Measurements from ENCODE around the gene UBR7. TPM values are rescaled to one million over a fixed set of nuclear protein-coding genes. Genes with fewer than 3 reads are reported as not detected.

UBR7 gene
- total RNA-seq, 1 experiment from 2014 or later, result 23.9 TPM

GRCh38 chr14:93220509-93220908, 13.5 kb downstream of the UBR7 start (continued):
- TF ChIP-seq REST (IDR thresholded peaks at IDR 0.05; ENCODE audit: low read depth) (no peak), EZH2 (IDR thresholded peaks at IDR 0.05) (no peak), TCF7L2 (IDR thresholded peaks at IDR 0.05; ENCODE audit: borderline replicate concordance, extremely low read depth, insufficient read depth, insufficient read length) (no peak), YY1 (IDR thresholded peaks at IDR 0.05; ENCODE audit: extremely low read depth, insufficient replicate concordance, low read depth, low read length) (no peak), FOSL1 (IDR thresholded peaks at IDR 0.05; ENCODE audit: low read depth) (no peak), ZNF274 (IDR thresholded peaks at IDR 0.05; ENCODE audit: low read depth, low read length) (no peak), POLR2AphosphoS5 (IDR thresholded peaks at IDR 0.05; ENCODE audit: low read depth, low read length) (no peak), SIN3A (IDR thresholded peaks at IDR 0.05; ENCODE audit: low read depth) (no peak), EGR1 (IDR thresholded peaks at IDR 0.05; ENCODE audit: low read depth) (no peak), ZBTB33 (IDR thresholded peaks at IDR 0.05; ENCODE audit: extremely low read depth, insufficient replicate concordance, low read length) (no peak)
